Ramos (cell line): ENCODE data around the gene MRPS15.

Experiments used
- in situ Hi-C: fragments of 300-500 bp; cut with MboI; formaldehyde crosslinking; loops from one replicate; pipeline ENCODE4 v1.14.3; 2022; ENCODE audit warnings: low sequenced_read_pairs; ENCODE audit not compliant: unreplicated experiment

The MRPS15 gene

DNA sequence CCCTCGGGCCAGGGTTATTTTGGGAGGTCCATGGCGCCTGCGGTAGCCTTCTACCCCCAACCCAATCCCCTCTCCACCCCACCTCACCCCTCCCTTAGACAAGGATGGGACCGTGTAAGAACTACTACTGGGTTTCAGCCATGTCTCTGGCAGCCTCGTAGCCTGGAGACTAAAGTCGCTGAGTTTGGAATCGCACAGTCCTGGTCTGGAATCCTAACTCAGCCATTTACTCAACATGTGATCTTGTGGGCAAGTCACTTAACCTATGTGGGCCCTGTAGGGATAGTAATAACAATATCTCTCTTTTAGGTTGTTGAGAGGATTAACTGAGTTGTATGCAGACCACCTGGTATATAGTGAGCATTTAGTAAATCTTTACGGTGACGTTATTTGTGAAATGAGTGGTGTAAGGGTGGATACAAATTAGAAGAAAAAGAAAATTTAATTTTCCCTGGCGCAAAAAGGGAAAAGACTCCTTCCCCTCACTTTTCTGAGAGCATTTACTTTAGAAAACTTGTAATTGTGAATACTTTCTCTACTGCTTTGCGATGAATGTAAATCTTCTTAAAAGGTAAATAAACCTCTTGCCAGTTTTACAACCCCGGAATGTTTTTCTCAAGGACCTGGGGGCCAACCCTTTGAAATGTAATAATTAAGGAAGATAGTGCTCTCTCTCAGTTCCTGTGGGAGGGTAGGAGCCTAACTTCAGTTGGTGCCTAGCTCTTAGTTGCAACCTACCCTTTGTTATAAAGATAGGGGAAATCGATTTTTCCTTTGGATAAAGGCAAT lies 615 bp upstream of the MRPS15 start:
- in situ Hi-C loops, result no loop called here

DNA sequence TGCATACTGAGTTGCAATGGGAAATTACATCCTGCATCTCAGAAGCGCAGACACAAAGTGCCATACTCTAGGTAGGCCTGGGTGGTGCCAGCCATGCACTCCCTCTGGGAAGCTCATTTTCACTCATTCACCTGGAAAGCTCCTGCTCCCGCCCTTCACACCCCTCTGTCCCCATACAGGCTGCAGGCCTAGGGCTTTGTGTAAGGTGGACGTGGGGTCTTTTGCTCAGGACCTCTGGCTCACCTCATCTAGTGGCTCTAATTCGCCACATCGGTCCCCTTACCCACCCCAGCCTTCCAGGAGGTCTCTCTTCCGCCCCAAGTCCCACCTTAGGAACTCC lies 751 bp downstream of the MRPS15 start:
- in situ Hi-C loops, result no loop called here

DNA sequence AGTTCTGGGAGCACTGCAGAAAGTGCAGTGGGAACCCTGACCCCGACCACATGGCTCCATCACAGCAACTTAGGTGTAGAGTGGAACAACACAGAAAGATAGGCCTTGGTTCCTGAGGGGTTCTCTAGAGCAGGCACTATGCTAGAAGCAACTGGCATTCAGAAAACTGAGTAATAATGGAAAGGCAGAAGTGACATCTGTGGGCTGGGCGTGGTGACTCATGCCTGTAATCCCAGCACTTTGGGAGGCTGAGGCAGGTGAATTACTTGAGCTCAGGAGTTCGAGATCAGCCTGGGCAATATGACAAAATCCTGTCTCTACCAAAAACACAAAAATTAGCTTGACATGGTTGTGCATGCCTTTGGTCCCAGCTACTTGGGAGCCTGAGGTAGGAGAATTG lies 5.3 kb downstream of the MRPS15 start:
- in situ Hi-C loops, result no loop called here

- in situ Hi-C loops, result no loop called here
Observed at GRCh38 chr1:36457691-36458090, 6.5 kb downstream of the MRPS15 start.

DNA sequence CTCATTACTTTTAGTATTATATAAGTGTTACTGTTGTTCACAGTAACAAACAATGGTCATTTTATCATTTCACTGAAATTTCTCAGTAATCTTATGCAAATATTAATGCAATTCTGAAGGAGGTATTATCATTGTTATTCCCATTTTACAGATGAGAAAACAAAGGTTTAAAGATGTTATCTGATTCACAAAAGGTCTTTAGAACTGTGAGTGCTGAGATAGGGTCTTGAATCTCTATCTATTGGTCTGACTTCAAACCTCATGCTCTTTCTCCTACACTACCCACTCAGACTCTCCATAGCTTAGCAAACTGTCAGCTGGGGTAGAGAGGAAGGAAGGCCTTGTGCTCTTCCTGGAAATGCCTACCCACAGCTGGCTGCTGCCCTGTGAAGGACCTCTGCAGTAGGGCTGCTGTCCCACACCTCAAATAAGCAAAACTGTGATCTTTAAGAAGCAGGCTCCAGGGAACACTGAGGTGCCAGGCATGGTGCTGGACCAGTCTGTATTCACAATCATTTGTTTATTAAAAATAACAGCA lies 7.7 kb downstream of the MRPS15 start:
- in situ Hi-C loops, result no loop called here

GRCh38 chr1:36455386-36455785 lies 8.8 kb downstream of the MRPS15 start:
- in situ Hi-C loops, result no loop called here

GRCh38 chr1:36453600-36454388 lies 10.4 kb downstream of the MRPS15 start:
- in situ Hi-C loops, result no loop called here

- in situ Hi-C loops, result no loop called here
Observed at GRCh38 chr1:36453051-36453450, 11.1 kb downstream of the MRPS15 start.

GRCh38 chr1:36450919-36451305 lies 13.3 kb downstream of the MRPS15 start:
- in situ Hi-C loops, result no loop called here

DNA sequence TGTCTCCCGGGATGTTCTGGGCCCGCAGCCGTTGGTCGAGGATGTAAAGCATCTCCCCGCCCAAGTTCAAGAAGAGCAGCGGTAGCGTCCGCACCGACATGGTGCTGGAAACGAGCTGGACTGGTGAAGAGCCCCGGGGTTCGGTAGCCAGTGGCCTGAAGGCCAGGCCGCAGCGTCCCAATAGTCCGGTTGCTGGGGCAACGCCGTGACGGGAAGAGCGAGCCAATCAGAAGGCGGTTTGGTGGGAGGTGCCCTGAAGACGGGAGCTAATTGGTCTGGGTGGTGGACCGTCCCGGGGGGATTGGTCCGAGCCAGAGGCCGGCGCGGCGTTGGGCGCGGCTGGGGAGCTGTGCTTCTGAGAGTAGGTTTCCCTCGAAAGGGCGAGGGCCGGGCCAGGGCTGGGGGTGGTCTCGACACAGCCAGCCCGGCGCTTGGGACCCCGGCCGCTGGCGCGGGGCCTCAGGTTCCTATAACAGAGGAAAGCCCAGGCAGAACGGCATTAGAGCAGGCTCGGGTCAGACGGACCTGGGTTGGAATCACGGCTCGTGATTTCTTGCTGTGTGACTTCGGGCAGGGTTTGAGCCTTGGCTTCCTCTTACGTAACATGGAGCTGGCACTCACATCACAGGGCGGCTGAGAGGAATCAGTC lies 13.8 kb downstream of the MRPS15 start, which contains the start of gene OSCP1:
Gene OSCP1 (minus strand): TSS at position 182 of the 649 bp plus-strand sequence. CDS start 82 bp downstream, at position 100.
- in situ Hi-C loops, result no loop called here

GRCh38 chr1:36448530-36449056 lies 15.6 kb downstream of the MRPS15 start:
- in situ Hi-C loops, result no loop called here

- in situ Hi-C loops, result no loop called here
Observed at GRCh38 chr1:36447450-36447849, 16.7 kb downstream of the MRPS15 start.

DNA sequence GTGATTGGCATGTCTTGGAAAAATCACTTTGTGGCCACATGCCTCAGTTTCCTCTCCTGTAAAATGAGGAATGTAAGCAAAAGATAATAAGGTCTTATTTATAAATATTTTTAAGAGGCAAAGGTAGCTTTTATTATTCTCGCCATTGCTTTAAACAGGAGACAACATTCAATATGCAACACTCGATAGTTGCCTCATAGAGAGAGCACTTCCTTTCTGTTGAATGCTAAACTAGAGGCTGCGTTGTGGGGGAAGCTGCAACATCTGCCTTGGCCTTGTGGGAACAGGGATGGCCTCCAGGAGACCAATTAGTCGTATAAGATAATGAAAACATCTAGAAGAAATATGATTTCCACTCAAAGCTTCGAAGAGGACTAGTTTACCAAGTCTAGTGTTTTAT lies 17.4 kb downstream of the MRPS15 start:
- in situ Hi-C loops, result no loop called here

DNA sequence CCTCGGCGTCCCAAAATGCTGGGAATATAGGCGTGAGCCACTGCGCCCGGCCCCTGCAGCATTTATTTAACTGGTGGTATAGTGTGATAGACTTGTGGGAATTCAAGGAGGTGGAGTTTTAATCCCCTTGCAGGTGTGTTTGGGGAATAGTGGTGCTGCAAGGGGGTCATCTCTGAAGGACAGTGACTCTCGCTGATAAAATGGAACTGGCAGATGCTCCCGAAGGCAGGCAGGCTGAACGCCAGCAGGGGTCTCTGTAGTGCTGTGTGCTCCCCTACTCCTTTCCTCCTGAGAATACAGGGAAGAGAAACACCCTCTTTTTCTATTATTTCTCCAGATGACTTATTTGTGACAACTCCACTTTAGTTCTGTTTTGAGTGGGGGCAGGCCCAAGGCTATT lies 17.9 kb downstream of the MRPS15 start:
- in situ Hi-C loops, result no loop called here

- in situ Hi-C loops, result no loop called here
Observed at GRCh38 chr1:36443297-36443696, 20.9 kb downstream of the MRPS15 start.

DNA sequence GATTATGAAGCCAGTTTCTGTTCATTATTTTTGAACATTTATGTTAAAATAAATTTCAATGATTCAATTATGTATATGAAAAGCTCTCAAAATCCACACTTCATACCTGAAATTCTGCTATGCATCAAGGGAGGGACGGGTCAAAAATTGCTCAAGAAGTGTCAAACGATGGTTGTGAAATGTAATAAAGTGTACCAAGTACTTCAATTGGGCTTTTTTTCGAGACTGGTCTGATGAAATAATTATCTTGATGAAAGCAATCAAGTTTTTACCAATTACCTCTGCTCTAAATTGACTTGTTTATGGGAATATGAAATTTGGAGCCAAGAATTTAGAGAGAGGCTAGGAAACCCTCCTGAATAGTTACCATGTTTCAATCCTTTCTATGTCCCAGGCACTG lies 21.8 kb downstream of the MRPS15 start:
- in situ Hi-C loops, result no loop called here

GRCh38 chr1:36440646-36441045 lies 23.5 kb downstream of the MRPS15 start:
- in situ Hi-C loops, result no loop called here

DNA sequence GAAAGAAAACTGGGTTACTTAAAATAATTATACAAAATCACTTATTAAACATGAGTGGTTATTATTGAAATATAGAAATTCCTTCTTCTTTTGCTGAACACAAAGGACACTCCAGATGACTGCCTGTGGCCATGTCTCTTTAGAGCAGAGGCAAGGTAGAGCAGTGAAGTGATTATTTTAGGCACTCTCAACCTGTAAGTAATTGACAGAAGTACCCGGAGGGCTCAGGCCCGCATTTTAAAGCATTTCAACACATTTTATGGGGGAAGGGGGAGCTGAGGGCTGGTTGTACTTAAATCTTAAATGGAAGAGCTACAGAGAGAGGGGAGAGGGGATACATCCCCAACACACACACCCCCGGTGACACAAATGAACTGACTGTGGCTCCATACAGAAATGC lies 24.1 kb downstream of the MRPS15 start:
- in situ Hi-C loops, result no loop called here

- in situ Hi-C loops, result no loop called here
Observed at GRCh38 chr1:36438715-36439114, 25.5 kb downstream of the MRPS15 start.

DNA sequence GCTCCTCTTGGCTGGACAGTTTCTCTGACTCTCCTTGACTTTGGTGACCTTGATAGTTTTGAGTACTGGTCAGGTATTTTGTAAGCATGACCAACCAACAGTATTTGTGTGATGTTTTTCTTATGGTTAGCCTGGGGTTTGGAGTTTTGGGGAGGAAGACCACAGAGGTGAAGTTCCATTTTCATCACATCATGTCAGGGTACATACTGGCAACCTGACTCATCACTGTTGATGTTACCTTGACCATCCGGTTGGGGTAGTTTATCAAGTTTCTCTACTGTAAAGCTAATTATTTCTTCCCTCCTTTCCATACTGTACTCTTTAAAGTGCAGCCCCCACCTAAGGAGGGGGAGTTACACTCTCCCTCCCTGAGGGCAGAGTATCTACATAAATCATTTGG lies 27.4 kb downstream of the MRPS15 start:
- in situ Hi-C loops, result no loop called here

DNA sequence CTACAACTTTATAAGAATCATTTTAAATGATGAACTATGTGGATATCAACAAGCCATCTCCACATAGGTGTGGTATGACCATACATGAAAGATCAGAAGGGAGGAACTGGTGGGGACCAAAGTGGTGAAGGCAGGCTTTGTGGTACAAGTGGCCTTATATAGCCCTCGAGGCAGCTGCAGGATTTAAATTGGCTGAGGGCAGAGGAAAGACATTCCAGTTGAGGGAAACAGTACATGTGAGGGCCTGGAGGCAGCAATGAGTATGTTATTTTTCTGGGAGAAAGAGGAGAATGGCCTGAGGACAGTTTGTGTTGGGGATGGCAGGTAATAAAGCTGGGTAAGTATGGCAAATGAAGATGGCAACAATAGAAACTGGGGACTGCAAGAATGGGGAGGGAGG lies 31.1 kb downstream of the MRPS15 start:
- in situ Hi-C loops, result no loop called here
